GM18526 (cell line): Measurements from ENCODE around the gene CACNG3.

ENCODE experiments used
- POLR2A ChIP-seq: IDR thresholded peaks from 3 replicates; pipeline ENCODE4 v1.6.1; 2011; ENCODE audit not compliant: insufficient read length; ENCODE audit errors: extremely low read depth

The CACNG3 gene

DNA sequence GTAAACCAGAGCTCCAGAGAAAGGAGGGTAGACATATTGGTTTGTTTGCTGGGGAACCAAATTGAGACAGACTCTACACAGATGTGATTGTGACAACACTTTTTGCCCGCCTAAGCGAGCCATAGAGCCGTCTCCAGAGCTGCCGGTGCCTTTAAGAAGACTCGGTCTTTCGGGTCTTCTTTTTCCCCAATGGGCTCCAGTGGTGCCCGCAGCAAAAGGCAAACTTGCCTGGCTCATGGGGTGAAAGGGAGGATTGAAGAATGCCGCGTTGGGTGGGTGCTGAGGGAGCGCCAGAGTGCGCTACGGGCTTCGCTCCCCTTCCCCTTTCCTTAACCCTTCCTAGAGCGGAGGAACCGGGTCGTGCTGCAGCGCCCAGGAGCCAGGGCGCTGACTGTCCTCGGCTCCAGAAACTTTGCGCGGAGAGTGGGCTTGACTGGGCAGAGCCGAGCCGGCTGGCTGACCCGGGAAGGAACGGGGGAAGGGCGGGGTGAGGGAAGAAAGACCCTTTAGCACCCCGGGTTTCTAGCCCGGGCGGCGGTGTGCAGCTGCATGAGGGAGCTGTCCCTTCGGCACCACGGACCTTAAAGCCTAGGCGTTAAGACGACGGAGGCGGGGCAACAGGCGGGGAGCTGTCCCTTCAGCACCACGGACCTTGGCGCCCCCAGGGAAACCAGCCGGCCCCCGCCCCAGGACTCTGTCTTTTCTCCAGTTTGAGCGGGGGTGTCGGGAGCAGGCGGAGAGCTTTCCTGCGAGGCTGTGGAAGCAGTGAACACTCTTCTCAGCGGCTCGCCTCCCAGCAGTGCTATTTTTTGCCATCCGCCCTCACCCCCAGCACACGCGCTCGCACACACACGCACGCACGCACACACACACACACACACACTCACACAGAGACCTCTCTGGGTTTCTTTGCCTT lies at the start of gene CACNG3:
Gene CACNG3, plus strand, starts transcription at position 880 of the 916 bp plus-strand sequence. CDS start 420 bp downstream, outside the sequence.
- TF ChIP-seq POLR2A, result no peak

- no peak for TF ChIP-seq POLR2A
Measured at GRCh38 chr16:24206926-24207325, 49.2 kb upstream of the CACNG3 start.

- no peak for TF ChIP-seq POLR2A
Measured at GRCh38 chr16:24208710-24209109, 47.4 kb upstream of the CACNG3 start.

GRCh38 chr16:24214992-24215391 lies 41.1 kb upstream of the CACNG3 start:
- no peak for TF ChIP-seq POLR2A

DNA sequence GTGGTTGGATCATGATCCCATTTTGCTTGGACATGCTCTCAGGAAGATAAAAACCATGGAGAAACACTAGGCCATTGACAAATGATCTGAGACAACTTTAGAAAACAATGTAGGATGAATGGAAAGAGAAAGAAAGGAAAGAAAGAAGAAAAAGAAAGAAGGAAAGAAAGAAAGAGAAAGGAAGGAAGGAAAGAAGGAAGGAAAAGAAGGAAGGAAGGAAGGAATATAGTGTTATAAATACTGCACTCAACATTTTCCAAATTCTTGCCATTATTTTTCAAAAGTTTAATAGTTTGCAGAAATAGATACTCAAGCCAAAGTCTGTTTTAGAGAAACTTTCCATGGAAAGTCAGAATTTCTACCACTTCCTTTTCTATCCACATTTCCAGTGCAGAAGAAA lies 39.2 kb upstream of the CACNG3 start:
- TF ChIP-seq POLR2A, result no peak

DNA sequence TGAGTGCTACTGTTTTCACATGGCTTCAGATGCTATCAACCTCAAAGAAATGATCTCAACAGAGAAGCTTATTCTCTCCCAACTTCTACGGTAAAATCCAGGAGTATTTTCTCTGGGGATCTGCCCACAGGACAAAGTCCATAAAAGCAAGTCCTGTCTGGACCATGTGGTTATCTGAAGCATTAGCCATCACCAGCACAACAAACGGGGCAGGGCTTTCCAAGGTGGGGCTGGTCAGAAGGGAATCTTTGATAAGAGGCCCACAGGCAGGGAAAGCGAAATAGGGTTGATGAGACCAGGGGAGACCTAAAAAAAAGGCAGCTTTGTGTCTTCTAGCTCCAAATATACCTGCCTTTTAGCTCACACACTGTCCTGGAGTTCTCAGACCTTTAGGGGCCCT lies 38.7 kb upstream of the CACNG3 start:
- no peak for TF ChIP-seq POLR2A

GRCh38 chr16:24218299-24218698 lies 37.8 kb upstream of the CACNG3 start:
- no peak for TF ChIP-seq POLR2A

DNA sequence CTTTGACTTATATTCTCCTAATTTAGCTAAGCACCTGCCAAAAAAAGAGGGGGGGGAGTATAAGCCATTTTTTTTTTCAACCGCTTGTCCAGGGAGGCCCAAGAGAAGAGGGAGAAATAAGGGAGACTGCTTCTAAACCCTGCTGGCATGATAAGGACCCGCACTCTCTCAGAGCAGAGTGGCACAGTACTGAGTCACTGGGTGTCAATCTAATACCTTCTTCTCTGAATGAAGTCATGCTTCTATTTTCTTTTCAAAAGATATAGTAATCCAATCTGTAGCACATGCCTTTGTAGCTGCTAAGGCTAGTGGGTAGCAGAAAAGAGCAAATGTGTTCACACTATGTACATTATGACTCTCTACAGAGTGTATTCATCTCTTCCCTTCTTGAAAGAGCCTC lies 34.9 kb upstream of the CACNG3 start:
- no peak for TF ChIP-seq POLR2A

DNA sequence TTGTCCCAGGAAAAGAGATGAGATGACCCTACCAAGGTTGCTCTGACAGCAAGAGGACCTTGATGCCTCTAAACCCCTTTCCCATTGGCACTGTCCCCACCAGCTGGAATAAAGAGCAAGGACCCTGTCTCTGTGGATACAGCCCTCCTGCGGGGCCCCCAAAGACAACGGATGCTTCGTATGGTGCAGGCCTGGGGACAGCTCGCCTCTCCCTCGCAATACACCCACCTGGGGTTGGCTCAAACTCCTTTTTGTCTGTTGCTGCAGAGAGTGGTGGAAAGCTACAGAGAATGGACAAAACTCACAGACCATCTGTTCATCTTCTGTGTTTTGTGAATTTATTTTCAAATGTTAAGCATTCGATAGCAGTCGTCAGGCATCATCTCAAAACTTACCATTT lies 27.6 kb upstream of the CACNG3 start:
- TF ChIP-seq POLR2A, result no peak

DNA sequence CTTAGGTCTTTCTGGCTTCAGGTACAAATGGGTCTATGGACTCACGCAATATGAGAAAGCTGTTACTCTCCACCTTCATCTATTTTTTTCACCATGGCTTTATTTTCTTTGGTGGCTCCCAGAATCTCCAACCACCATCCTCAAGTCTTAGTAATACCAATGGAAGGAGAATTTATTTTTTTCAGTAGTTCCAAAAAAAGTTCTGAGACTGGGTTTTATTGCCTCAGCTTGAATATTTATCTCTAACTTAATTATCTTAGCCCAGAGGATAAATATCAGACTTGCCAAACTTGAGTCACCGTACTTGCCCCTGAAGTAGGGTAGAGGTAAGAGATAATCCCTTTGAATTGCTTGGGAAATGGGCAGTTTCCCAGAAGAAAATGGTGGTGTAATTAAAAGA lies 23.2 kb upstream of the CACNG3 start:
- TF ChIP-seq POLR2A, result no peak

- no peak for TF ChIP-seq POLR2A
Measured at GRCh38 chr16:24234737-24235136, 21.4 kb upstream of the CACNG3 start.

DNA sequence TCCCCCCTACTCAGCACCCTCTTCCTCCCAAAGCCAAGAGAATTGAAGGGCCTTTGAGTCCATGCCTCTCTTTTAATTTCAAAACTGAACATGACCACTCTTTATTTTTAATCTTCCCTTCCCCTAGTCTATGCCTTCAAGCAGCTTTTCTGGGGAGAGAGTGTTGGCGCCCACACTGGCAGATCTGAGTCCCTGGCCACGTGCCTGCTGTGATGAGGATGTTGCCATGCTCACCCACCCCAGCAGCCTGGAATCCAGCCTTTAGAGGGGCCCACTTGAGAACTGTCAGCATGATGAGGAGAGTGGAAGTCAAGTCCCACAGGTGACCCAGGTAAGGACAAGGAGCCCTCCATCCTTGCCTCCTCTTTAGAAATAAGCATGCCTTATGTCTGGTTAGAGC lies 20.3 kb upstream of the CACNG3 start:
- TF ChIP-seq POLR2A, result no peak

- TF ChIP-seq POLR2A, result no peak
Measured at GRCh38 chr16:24246911-24247607, 9.1 kb upstream of the CACNG3 start.

- no peak for TF ChIP-seq POLR2A
Measured at GRCh38 chr16:24253192-24253591, 2.9 kb upstream of the CACNG3 start.

- TF ChIP-seq POLR2A, result no peak
Measured at GRCh38 chr16:24257958-24258357, 1.8 kb downstream of the CACNG3 start.

DNA sequence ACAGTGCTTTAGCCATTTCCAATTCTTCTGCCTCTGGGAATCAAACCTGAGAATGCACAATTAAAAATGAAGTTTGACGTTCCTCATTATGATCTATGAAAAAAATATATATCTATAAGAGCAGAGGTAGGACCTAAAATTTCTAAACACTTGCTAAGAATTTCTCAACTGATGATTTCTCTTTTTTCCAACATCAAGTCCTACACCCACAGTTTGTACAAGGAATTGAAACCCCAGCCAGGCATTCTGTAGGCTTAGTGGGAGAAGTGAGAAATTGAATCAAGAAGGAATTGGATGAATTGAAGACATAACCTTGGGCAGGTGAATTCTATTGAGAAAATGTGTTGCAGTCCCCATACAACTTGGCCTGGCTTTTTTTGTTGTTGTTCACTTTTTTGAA lies 2.7 kb downstream of the CACNG3 start:
- TF ChIP-seq POLR2A, result no peak
